NCI-H1105 treated with DMSO at 0.1 percent for 48 hours (cell line): ENCODE results near the gene RPS6KA6.
A peak's percentile ranks its signal among the peaks of the same experiment; 100 is the strongest.

Experiments
- DNase-seq: peaks from one replicate; lab custom pipeline; 2025; lab: John Stamatoyannopoulos, UW

RPS6KA6 gene

DNA sequence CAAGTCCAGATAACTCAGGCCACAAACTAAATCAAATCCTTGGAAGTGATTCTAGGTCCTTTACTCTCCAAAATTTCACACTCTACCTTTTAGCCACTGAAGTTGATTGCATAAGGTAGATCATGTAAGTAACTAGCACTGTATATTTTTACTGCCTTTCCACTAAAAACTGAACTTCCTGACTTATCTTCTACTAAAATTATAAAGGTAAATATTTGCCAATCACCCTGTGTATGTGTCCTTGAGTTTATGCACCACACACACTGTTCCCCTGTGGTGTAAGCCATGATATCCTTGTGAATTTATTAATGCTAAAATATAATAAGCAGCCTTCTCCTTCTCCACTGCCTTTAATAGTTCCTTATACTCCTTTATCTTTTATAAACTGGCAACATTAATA, 25.6 kb downstream of the RPS6KA6 start:
- no peak for DNase-seq

GRCh38 chrX:84161641-84162040, 26.4 kb downstream of the RPS6KA6 start:
- no peak for DNase-seq

GRCh38 chrX:84160736-84161135, 27.3 kb downstream of the RPS6KA6 start:
- no peak for DNase-seq

- no peak for DNase-seq
Measured at GRCh38 chrX:84156821-84157220, 31.2 kb downstream of the RPS6KA6 start.

DNA sequence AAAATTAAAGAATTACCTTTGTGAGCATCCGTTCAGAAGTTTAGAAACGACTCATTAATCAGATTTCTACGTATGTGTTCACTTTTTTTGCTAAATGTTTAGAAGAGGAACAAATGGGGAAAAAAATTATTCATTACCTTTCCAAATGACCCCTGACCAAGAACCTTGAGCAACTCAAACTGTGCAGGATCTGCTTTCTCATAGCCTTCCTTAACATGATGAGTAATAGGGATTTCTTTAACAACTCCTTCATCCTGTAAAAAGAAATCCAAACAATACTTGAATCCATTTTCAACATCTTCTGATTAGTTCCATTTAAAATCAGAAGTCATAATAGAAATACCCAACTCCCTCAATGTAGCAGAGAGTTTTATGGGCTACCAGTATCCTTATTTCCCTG, 32.1 kb downstream of the RPS6KA6 start:
- no peak for DNase-seq

DNA sequence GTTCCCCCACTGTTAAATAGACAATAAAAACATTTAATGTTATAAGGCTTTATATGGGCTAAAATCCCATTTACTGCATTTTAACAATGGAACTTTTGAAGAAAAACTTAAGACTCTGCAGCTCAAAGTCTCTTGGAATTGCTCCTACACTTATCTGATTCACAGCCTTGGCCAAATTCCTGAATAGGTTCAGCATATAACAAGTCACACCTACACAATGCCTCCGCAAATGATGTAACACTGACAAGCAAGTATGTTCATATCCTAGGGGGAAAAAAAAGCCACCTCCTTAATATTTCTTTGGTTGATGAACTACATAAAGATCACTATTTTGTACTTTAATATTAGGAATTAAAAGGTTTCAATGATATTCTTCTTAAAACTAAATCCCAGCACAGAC, 34.5 kb downstream of the RPS6KA6 start:
- no peak for DNase-seq

DNA sequence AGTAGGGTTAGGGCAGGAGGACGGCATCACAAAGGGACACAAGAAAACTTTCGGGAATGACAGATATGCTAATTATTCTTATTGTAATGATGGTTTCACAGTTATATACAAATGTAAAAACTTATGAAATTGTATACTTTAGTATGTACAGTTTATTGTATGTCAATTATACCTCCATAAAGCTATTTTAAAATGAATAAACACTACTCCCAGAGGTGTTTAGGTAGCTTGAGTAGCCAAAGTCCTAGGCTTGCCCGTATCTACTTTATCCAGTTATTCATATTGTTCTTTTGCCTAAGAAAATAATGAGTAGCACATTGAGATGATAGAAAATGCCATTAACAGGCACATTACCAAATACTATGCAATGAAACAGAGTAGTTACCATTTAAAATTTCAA, 43.0 kb downstream of the RPS6KA6 start:
- DNase-seq = no peak

DNA sequence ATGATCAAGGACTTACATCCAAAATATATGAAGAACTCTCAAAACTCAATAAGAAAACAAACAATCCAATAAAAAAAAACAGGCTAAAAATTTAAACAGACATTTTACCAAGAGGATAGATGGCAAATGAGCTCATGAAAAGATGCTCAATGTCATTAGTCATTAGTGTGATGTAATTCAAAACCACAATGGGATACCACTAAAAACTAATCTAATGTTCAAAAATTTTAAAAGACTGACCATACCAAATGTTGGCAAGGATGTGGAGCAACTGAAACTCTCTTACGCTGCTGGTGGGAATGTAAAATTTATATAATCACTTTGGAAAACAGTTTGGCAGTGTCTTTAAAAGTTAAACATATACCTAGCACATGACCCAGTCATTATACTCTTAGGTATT, 43.7 kb downstream of the RPS6KA6 start:
- no peak for DNase-seq

DNA sequence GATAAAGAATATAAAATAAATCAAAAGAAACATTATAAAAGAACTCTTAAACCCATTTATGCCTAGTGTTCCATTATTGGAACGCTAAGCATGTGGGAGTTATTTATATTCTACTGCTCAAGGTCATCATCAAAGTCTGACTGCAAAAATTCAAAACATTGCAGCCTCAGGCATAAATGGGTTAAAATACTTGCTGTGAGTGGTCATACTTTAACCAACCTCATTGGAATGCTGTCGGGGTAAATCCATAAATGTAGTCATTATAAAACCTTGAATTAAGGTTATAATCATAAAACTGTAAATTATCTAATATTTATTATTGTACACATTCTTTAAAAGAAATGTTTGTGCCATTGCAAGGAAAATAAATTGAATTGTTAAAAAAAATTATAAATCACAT, 55.0 kb downstream of the RPS6KA6 start:
- no peak for DNase-seq

GRCh38 chrX:84123585-84123984, 64.4 kb downstream of the RPS6KA6 start:
- DNase-seq = no peak

DNA sequence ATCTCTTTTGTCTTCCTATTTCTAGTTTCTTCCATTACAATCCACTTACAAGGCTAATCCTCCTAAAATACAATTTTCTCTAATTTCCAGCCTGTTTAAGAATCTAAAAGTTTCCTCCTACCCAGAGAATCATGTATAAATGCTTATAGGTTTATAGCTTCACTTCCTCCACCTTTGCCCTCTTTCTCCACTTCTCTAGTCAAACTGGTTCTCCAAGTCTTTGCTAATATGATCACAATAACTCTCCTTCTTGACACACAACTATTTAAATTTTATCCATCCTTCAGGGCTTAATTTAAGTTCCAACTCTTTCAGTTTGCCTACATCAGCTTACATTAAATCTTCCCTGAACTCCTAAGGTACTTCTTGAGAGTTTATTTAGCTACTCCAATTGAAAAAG, 69.2 kb downstream of the RPS6KA6 start:
- DNase-seq = no peak

GRCh38 chrX:84118315-84118714, 69.7 kb downstream of the RPS6KA6 start:
- no peak for DNase-seq

DNA sequence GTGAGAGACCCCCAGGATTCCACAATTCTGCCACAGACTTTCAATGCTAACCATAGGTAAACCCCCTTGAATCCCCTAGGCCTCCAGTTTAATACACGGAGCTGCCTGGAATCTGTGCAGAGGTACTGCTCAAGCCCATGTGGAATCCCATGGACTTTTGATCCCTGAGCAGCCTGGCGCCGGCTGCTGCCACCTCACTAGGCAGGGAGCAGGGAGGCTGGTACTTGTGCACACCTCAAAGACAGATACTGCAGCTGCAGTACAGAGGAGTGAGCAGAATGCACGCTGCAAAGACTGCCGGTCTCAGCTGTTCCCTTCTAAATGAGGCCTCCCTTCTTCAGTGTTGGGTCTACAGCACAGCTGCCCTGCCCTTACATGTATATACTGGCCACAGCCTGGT, 79.4 kb downstream of the RPS6KA6 start:
- DNase-seq = no peak

- DNase-seq = no peak
Measured at GRCh38 chrX:84099120-84099519, 88.9 kb downstream of the RPS6KA6 start.

DNA sequence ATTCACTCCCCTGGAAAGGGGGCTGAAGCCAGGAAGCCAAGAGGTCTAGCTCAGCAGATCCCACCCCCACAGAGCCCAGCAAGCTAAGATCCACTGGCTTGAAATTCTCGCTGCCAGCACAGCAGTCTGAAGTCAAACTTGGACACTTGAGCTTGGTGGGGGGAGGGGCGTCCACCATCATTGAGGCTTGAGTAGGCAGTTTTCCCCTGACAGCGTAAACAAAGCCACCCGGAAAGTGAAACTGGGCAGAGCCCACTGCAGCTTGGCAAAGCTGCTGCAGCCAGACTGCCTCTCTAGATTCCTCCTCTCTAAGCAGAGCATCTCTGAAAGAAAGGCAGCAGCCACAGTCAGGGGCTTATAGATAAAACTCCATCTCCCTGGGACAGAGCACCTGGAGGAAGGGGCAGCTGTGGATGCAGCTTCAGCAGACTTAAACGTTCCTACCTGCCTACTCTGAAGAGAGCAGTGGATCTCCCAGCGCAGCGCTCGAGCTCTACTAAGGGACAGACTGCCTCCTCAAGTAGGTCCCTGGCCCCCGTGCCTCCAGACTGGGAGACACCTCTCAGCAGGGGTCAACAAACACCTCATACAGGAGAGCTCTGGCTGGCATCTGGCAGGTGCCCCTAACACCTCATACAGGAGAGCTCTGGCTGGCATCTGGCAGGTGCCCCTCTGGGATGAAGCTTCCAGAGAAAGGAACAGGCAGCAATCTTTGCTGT, 108.4 kb downstream of the RPS6KA6 start:
- peak; percentile 75 for DNase-seq

GRCh38 chrX:84078991-84079390, 109.0 kb downstream of the RPS6KA6 start:
- DNase-seq = no peak

GRCh38 chrX:84064814-84065213, 123.2 kb downstream of the RPS6KA6 start:
- no peak for DNase-seq

GRCh38 chrX:84064164-84064563, 123.8 kb downstream of the RPS6KA6 start:
- no peak for DNase-seq

DNA sequence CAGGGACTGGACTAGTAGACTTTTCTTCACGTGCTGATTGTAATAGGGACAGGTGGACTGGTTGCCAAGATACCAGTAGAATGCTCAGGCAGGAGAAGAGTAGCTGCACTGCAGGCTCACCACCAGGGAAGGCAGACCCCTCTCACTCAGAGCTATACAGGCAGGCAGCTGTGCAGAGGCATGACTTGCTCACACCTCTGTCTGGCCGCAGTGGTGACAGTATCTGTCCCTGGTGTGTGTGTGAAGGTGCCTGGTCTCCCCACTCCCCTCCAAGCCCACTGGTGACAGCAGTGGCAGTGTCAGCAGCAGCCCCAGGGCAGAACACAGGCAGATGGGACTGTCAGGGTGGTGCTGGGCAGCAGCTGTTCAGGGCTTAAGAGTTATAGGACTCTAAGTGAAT, 140.7 kb downstream of the RPS6KA6 start:
- peak; percentile 2 for DNase-seq

DNA sequence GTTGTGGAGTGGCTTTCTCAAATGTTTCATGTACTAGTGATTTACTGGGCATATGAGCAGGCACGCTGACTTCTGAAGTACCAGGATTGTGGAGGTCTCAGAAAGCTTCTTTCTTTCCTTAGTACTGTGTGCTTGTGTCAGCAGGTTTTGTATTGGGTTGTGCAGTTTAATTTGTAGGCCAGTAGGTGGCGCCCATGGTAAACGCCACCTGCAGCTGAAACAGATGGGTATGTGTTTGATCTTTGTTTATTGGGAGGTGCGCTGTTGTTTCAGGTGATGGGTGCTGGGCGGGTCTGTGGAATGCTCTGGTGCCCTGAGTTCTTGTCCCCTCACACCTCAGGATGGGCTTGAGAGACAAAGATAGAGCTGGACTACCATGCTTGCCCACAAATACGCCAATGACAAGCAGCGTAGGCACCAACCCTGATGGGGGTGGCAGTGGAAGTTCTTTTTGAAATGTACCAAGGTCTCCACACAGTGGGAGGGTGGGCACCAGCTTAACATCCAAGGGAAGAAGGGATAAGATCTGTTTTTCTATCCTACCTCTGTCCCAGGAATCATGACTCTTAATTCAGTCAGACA, 141.5 kb downstream of the RPS6KA6 start:
- DNase-seq = peak; percentile 45

GRCh38 chrX:84044051-84044450, 143.9 kb downstream of the RPS6KA6 start:
- DNase-seq = no peak
